Kidney (tissue), 14 donors: ENCODE measurements around the gene SOX13. TPM values are rescaled to one million over a fixed set of nuclear protein-coding genes. Genes with fewer than 3 reads are reported as not detected.
"Not testable (repeated sequence)": the region's sequence is repeated elsewhere in the genome, so short reads cannot be mapped to it uniquely, and the experiment has no call there.

Experiments used
- DNase-seq, 5 donors: peaks; one replicate each; pipeline ENCODE4 v3.0.0-alpha.2; 2013 to 2020
- FAIRE-seq: peaks from 2 replicates; lab custom pipeline; 2012; peaks lifted over from hg19 to GRCh38; lab: Jason Lieb, UNC
- H3K27ac ChIP-seq, 2 donors: one replicate each; pipeline ENCODE4 v1.7.0; 2013; ENCODE audit warnings: low read depth in 2 of 2, low read length in 2 of 2, inconsistent platforms in 1 of 2
- H3K27me3 ChIP-seq: one replicate; pipeline ENCODE4 v1.7.1; 2013; ENCODE audit warnings: low read length, inconsistent platforms; ENCODE audit not compliant: control insufficient read depth, insufficient read depth
- H3K36me3 ChIP-seq, 3 donors: one replicate each; pipeline versions ENCODE4 v1.7.0 to v1.7.1; 2013; ENCODE audit warnings: low read length in 3 of 3, control low read depth in 1 of 3, inconsistent platforms in 1 of 3; ENCODE audit not compliant: insufficient read depth in 3 of 3, control insufficient read depth in 2 of 3
- H3K4me1 ChIP-seq, 3 donors: one replicate each; pipeline versions ENCODE4 v1.7.0 to v1.7.1; 2013; ENCODE audit warnings: low read length in 3 of 3, inconsistent platforms in 1 of 3, low read depth in 1 of 3; ENCODE audit not compliant: control insufficient read depth in 2 of 3, insufficient read depth in 2 of 3
- H3K4me3 ChIP-seq, 3 donors: one replicate each; pipeline versions ENCODE4 v1.7.0 to v1.8.1; 2013; ENCODE audit warnings: low read length in 3 of 3, control low read depth in 1 of 3, inconsistent platforms in 1 of 3
- H3K9ac ChIP-seq, 3 donors: one replicate each; pipeline versions ENCODE4 v1.7.0 to v1.7.1; 2013; ENCODE audit warnings: low read length in 3 of 3, control low read depth in 1 of 3, inconsistent platforms in 1 of 3
- H3K9me3 ChIP-seq, 3 donors: one replicate each; pipeline versions ENCODE4 v1.7.0 to v1.7.1; 2013; ENCODE audit warnings: low read length in 3 of 3, control low read depth in 1 of 3, inconsistent platforms in 1 of 3; ENCODE audit not compliant: control insufficient read depth in 2 of 3, insufficient read depth in 1 of 3
- CTCF ChIP-seq: IDR thresholded peaks from 3 replicates; pipeline ENCODE4 v1.5.1; 2012; ENCODE audit warnings: mild to moderate bottlenecking, moderate library complexity, borderline replicate concordance; ENCODE audit not compliant: insufficient read depth; ENCODE audit errors: extremely low read depth
- intact Hi-C: fragments of 100-400 bp; cut with DNase I; formaldehyde crosslinking; loops from one replicate; pipeline ENCODE4 v1.11.1; 2022
- polyA plus RNA-seq: library from polyadenylated mRNA; stranded (reverse); fragments of 350-450 nt; fragmentation: Illumina TruSeq; extraction: RNeasy Lipid Tissue Mini Kit (QIAGEN cat#74804); gene quantifications from one replicate; pipeline ENCODE4 v1.2.3, GENCODE V29; 2014; ENCODE audit warnings: low read depth, low replicate concordance; ENCODE audit not compliant: insufficient read depth
- total RNA-seq: library from RNA; stranded (reverse); fragmentation: NEBNext Ultra II Directional; extraction: Animal tissue kit (Norgen Biotek cat#: 25700); gene quantifications from one replicate; pipeline ENCODE4 v1.2.1, GENCODE V29; 2021
- donor health status: control.
- donor health status: control.
- donor health status: control.
- donor health status: control.
- donor health status: control.
- donor health status: DM: yes; HTN: yes; CAD: no.
- donor health status: Normal renal cell carcinoma (clear cell type).

SOX13 gene
- total and polyA plus RNA-seq, 2 donors from 2014 or later = 23.9 to 55.2 TPM

- DNase-seq = peak in 1 of 5 donors; percentile 30
- H3K27ac ChIP-seq = peak overlapping the region in 1 of 2 donors; percentile 13
- H3K36me3 ChIP-seq = no peaks in the 10 kb centered on the region
- H3K27me3 ChIP-seq = no peaks in the 10 kb centered on the region
- FAIRE-seq = no peak
- no peak overlapping the region for H3K4me3 ChIP-seq
- intact Hi-C loops = no loop called here
- H3K9ac ChIP-seq = no peak overlapping the region
- H3K9me3 ChIP-seq = no peaks in the 10 kb centered on the region
- H3K4me1 ChIP-seq = peaks cover 4 to 57% (median 53%) of the 10 kb centered on the region in 3 donors
- TF ChIP-seq CTCF = no peak
These were observed 25.8 kb downstream of the SOX13 start for GRCh38 chr1:204098683-204099082.

GRCh38 chr1:204099754-204100153 lies 26.8 kb downstream of the SOX13 start:
- H3K36me3 ChIP-seq, intact Hi-C loops, H3K27me3 ChIP-seq, H3K27ac ChIP-seq, H3K4me3 ChIP-seq, H3K9me3 ChIP-seq, H3K9ac ChIP-seq, DNase-seq, FAIRE-seq: not testable (repeated sequence)
- H3K4me1 ChIP-seq = peaks cover 0 to 53% (median 52%) of the 10 kb centered on the region in 3 donors

- peak overlapping the region in 1 of 3 donors; percentile 0 for H3K4me3 ChIP-seq
- FAIRE-seq = no peak
These were observed 29.2 kb downstream of the SOX13 start for GRCh38 chr1:204102029-204102611.

More at GRCh38 chr1:204102029-204102611, 29.2 kb downstream of the SOX13 start:
- DNase-seq = peak in 1 of 5 donors; percentile 76
- H3K9me3 ChIP-seq = no peaks in the 10 kb centered on the region
- no peak overlapping the region for H3K9ac ChIP-seq
- TF ChIP-seq CTCF = no peak
- peak overlapping the region; percentile 33 to 55 for H3K27ac ChIP-seq
- H3K27me3 ChIP-seq = no peaks in the 10 kb centered on the region
- intact Hi-C loops = no loop called here
- no peaks in the 10 kb centered on the region for H3K36me3 ChIP-seq
- peaks cover 0 to 51% (median 36%) of the 10 kb centered on the region in 3 donors for H3K4me1 ChIP-seq
